Measurements from ENCODE around the gene CLEC16A.

The CLEC16A gene

DNA sequence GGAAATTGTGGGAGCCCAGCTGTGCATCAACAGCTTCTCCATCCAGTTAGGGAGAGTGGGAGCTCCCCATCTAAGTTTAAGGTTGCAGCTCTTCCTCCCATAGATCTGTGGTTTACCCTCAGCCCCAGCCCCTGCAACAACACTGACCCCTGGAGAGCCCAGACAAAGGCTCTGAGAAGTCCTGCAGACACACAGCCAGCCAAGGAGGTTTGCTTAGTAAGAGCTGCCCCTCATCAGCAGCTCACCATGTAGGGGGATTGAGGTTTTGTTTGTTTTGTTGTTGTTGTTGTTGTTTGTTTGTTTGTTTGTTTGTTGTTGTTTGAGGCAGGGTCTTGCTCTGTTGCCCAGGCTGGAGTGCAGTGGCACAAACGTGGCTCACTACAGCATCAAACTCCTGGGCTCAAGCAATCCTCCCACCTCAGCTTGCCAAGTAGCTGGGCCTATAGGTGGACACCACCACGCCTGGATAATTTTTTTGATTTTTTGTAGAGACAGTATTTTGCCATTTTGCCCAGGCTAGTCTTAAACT is 138.6 kb downstream of the CLEC16A start:
- ChIA-PET POLR2A (interaction anchor here (1.7 kb wide), 1 partner anchor 173 kb away, joined by 8 read pairs; the partner anchor contains the start of gene SOCS1), CTCF (interaction anchor here (0.6 to 1.2 kb wide), 4 partner anchors 14 to 24 kb away, joined by 3 to 4 read pairs (median 3); no protein-coding TSS in a partner anchor)
- no peak for TF ChIP-seq CTCF (IDR thresholded peaks at IDR 0.05; ENCODE audit: insufficient read depth, low read length, missing control alignments)
- no peak overlapping the region for H3K4me3 ChIP-seq (ENCODE audit: low read depth, low read length)
- no peak for DNase-seq (ENCODE audit: low read depth, low spot score)

- DNase-seq (ENCODE audit: low read depth, low spot score) = no peak
- no peak for TF ChIP-seq CTCF (IDR thresholded peaks at IDR 0.05; ENCODE audit: insufficient read depth, low read length, missing control alignments)
- CTCF ChIA-PET = no interaction called here
- H3K4me3 ChIP-seq (ENCODE audit: low read depth, low read length) = no peak overlapping the region
- POLR2A ChIA-PET = no interaction called here
Measured at GRCh38 chr16:11084484-11084875, 140.1 kb downstream of the CLEC16A start.

DNA sequence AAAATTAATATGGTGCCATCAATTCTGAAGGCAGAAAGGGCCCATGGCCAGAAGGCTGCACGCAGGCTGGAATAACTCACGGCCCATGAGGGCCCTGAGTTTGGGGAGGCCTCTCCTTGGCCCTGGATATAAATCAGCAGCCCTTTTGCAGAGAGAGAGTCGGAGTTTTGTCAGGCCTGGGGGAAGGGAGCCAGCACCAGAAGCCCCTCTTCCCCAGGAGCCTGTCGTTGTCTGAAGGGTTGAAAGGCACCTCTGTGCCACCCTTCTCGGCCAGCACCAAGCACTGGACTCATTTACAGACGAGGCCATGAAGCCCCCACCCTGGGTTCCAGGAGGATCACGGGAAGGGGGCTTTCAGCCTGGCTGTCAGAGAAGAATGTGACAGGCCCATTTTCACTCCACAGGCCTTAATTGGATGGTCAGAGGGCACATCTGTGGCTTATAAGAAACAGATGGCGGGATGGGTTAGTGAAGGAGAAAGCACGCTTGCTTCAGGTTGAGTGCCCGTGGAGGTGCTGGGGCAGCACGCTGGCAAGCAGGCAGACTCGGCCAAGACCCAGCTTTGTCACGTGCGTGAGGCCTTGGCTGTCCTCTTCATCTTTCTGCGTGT is 140.6 kb downstream of the CLEC16A start:
- CTCF ChIA-PET = interaction anchor here (0.9 kb wide), 1 partner anchor 120 kb away, joined by 3 read pairs; no protein-coding TSS in a partner anchor
- no peak for TF ChIP-seq CTCF (IDR thresholded peaks at IDR 0.05; ENCODE audit: insufficient read depth, low read length, missing control alignments)
- POLR2A ChIA-PET = no interaction called here
- H3K4me3 ChIP-seq (ENCODE audit: low read depth, low read length) = no peak overlapping the region
- DNase-seq (ENCODE audit: low read depth, low spot score) = no peak

DNA sequence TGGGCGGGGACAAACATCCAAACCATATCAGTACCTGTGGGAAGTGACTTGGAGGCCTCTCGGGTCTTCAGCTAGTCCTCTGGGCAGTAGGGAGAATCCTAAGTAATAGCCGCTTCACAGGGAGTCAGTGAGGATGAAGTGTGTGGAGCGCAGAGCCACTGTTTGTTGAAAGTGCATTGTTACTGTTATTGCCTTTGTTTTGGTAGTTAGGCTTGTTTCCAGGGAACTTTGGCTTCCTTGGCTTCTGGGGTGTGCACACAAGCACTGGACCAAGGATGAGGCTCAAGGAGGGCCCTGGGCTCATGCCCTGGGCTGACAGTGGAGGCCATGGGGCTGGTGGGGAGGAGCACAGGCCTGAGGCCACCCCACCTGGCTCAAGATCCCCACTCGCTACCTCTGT is 141.6 kb downstream of the CLEC16A start:
- DNase-seq (ENCODE audit: low read depth, low spot score) = no peak
- ChIA-PET CTCF (no interaction called here), POLR2A (no interaction called here)
- no peak overlapping the region for H3K4me3 ChIP-seq (ENCODE audit: low read depth, low read length)
- no peak for TF ChIP-seq CTCF (IDR thresholded peaks at IDR 0.05; ENCODE audit: insufficient read depth, low read length, missing control alignments)

- DNase-seq (ENCODE audit: low read depth, low spot score) = no peak
- H3K4me3 ChIP-seq (ENCODE audit: low read depth, low read length) = no peak overlapping the region
- CTCF ChIA-PET = interaction anchor here (2.2 kb wide), 1 partner anchor 123 kb away, joined by 7 read pairs; no protein-coding TSS in a partner anchor
- POLR2A ChIA-PET = interaction anchor here (0.7 kb wide), 1 partner anchor 169 kb away, joined by 3 read pairs; the partner anchor contains the start of gene SOCS1
- no peak for TF ChIP-seq CTCF (IDR thresholded peaks at IDR 0.05; ENCODE audit: insufficient read depth, low read length, missing control alignments)
Measured at GRCh38 chr16:11087691-11088073, 143.3 kb downstream of the CLEC16A start.

- no peak overlapping the region for H3K4me3 ChIP-seq (ENCODE audit: low read depth, low read length)
- DNase-seq (ENCODE audit: low read depth, low spot score) = no peak
- TF ChIP-seq CTCF (IDR thresholded peaks at IDR 0.05; ENCODE audit: insufficient read depth, low read length, missing control alignments) = no peak
- POLR2A ChIA-PET = interaction anchor here (0.7 kb wide), 1 partner anchor 168 kb away, joined by 3 read pairs; the partner anchor contains the start of gene SOCS1
- CTCF ChIA-PET = interaction anchor here (2.2 kb wide), 1 partner anchor 124 kb away, joined by 7 read pairs; no protein-coding TSS in a partner anchor
Measured at GRCh38 chr16:11088074-11088730, 143.8 kb downstream of the CLEC16A start.
